Activated CD4-positive, CD25-positive, alpha-beta regulatory T cell treated with anti-CD3 and anti-CD28 coated beads, Interleukin-2, amount 50 U/mL, for 24 hours (primary cell): ENCODE data around the gene CACNA1S.

Experiments used
- ATAC-seq, 2 donors: fragments of 150-1000 bp; cut with Tn5 transposase; one replicate each; pipeline ENCODE4 v1.10.0; 2021; ENCODE audit warnings: mild to moderate bottlenecking in 1 of 2, moderate library complexity in 1 of 2

Gene CACNA1S

GRCh38 chr1:201092738-201093137, 19.5 kb downstream of the CACNA1S start:
- ATAC-seq, result no peak

- no peak for ATAC-seq
Measured at GRCh38 chr1:201091256-201091655, 21.0 kb downstream of the CACNA1S start.

- ATAC-seq, result no peak
Measured at GRCh38 chr1:201090541-201090940, 21.7 kb downstream of the CACNA1S start.

GRCh38 chr1:201089596-201089995, 22.6 kb downstream of the CACNA1S start:
- no peak for ATAC-seq

GRCh38 chr1:201088901-201089525, 23.2 kb downstream of the CACNA1S start:
- no peak for ATAC-seq

- ATAC-seq, result no peak
Measured at GRCh38 chr1:201088395-201088794, 23.8 kb downstream of the CACNA1S start.

- peak in 1 of 2 donors; percentile 48 for ATAC-seq
Measured at GRCh38 chr1:201085902-201086735, 26.1 kb downstream of the CACNA1S start.

GRCh38 chr1:201084295-201084694, 27.9 kb downstream of the CACNA1S start:
- no peak for ATAC-seq

- no peak for ATAC-seq
Measured at GRCh38 chr1:201083741-201084140, 28.5 kb downstream of the CACNA1S start.

- no peak for ATAC-seq
Measured at GRCh38 chr1:201080135-201080534, 32.1 kb downstream of the CACNA1S start.

GRCh38 chr1:201077736-201078135, 34.5 kb downstream of the CACNA1S start:
- ATAC-seq, result no peak

- no peak for ATAC-seq
Measured at GRCh38 chr1:201077116-201077515, 35.1 kb downstream of the CACNA1S start.

GRCh38 chr1:201076092-201076491, 36.1 kb downstream of the CACNA1S start:
- ATAC-seq, result no peak

- no peak for ATAC-seq
Measured at GRCh38 chr1:201074018-201074417, 38.2 kb downstream of the CACNA1S start.

- no peak for ATAC-seq
Measured at GRCh38 chr1:201072922-201073321, 39.3 kb downstream of the CACNA1S start.

GRCh38 chr1:201072149-201072548, 40.1 kb downstream of the CACNA1S start:
- ATAC-seq, result no peak

GRCh38 chr1:201069636-201070035, 42.6 kb downstream of the CACNA1S start:
- no peak for ATAC-seq

- no peak for ATAC-seq
Measured at GRCh38 chr1:201068976-201069375, 43.2 kb downstream of the CACNA1S start.

- no peak for ATAC-seq
Measured at GRCh38 chr1:201066986-201067385, 45.2 kb downstream of the CACNA1S start.

GRCh38 chr1:201065686-201066085, 46.5 kb downstream of the CACNA1S start:
- no peak for ATAC-seq

GRCh38 chr1:201064806-201065205, 47.4 kb downstream of the CACNA1S start:
- ATAC-seq, result no peak

- ATAC-seq, result no peak
Measured at GRCh38 chr1:201063145-201063544, 49.1 kb downstream of the CACNA1S start.

- ATAC-seq, result no peak
Measured at GRCh38 chr1:201062511-201063091, 49.6 kb downstream of the CACNA1S start.

GRCh38 chr1:201061886-201062285, 50.3 kb downstream of the CACNA1S start:
- ATAC-seq, result no peak
